KOPT-K1 (cell line): ENCODE measurements around the gene C15orf62.

ENCODE experiments used
- H3K27ac ChIP-seq: fragments of 200-600 bp; sonication (generic); 2 replicates; pipeline ENCODE4 v1.5.1; 2016; ENCODE audit warnings: antibody characterized with exemption, mild to moderate bottlenecking, low read depth, low read length; ENCODE audit not compliant: poor library complexity, severe bottlenecking
- H3K36me3 ChIP-seq: fragments of 200-600 bp; sonication (generic); 2 replicates; pipeline ENCODE4 v1.5.1; 2017; ENCODE audit warnings: antibody characterized with exemption, mild to moderate bottlenecking, low read length, moderate library complexity; ENCODE audit not compliant: insufficient read depth
- H3K9me3 ChIP-seq: fragments of 200-600 bp; sonication (generic); 2 replicates; pipeline ENCODE4 v1.5.1; 2017; ENCODE audit warnings: antibody characterized with exemption, low read length, mild to moderate bottlenecking; ENCODE audit not compliant: insufficient read depth, poor library complexity, severe bottlenecking

The C15orf62 gene

GRCh38 chr15:40785814-40786213 is 16.0 kb downstream of the C15orf62 start:
- Histone ChIP-seq H3K9me3 (no peaks in the 10 kb centered on the region), H3K36me3 (no peaks in the 10 kb centered on the region), H3K27ac (no peak overlapping the region)

GRCh38 chr15:40787344-40787841 is 17.6 kb downstream of the C15orf62 start:
- Histone ChIP-seq H3K9me3 (no peaks in the 10 kb centered on the region), H3K27ac (no peak overlapping the region), H3K36me3 (no peaks in the 10 kb centered on the region)

GRCh38 chr15:40787991-40788390 is 18.2 kb downstream of the C15orf62 start:
- H3K36me3 ChIP-seq: no peaks in the 10 kb centered on the region
- no peaks in the 10 kb centered on the region for H3K9me3 ChIP-seq
- H3K27ac ChIP-seq: peak overlapping the region; percentile 16

- Histone ChIP-seq H3K36me3 (no peaks in the 10 kb centered on the region), H3K9me3 (no peaks in the 10 kb centered on the region), H3K27ac (no peak overlapping the region)
Observed at GRCh38 chr15:40789119-40789518, 19.3 kb downstream of the C15orf62 start.

- Histone ChIP-seq H3K36me3 (no peaks in the 10 kb centered on the region), H3K27ac (no peak overlapping the region), H3K9me3 (no peaks in the 10 kb centered on the region)
Observed at GRCh38 chr15:40789999-40790398, 20.2 kb downstream of the C15orf62 start.

GRCh38 chr15:40790718-40791117 is 20.9 kb downstream of the C15orf62 start:
- Histone ChIP-seq H3K36me3 (no peaks in the 10 kb centered on the region), H3K9me3 (no peaks in the 10 kb centered on the region), H3K27ac (no peak overlapping the region)

GRCh38 chr15:40792394-40792793 is 22.6 kb downstream of the C15orf62 start:
- Histone ChIP-seq H3K27ac (no peak overlapping the region), H3K36me3 (no peaks in the 10 kb centered on the region), H3K9me3 (no peaks in the 10 kb centered on the region)

GRCh38 chr15:40793216-40793989 is 23.6 kb downstream of the C15orf62 start:
- H3K36me3 ChIP-seq: no peaks in the 10 kb centered on the region
- H3K9me3 ChIP-seq: no peaks in the 10 kb centered on the region
- H3K27ac ChIP-seq: no peak overlapping the region

GRCh38 chr15:40796041-40796440 is 26.3 kb downstream of the C15orf62 start:
- no peak overlapping the region for H3K27ac ChIP-seq
- 0 out of 2 replicates have a peak, but pooled peaks cover 5% of the 10 kb centered on the region for H3K36me3 ChIP-seq

GRCh38 chr15:40796512-40796911 is 26.7 kb downstream of the C15orf62 start:
- Histone ChIP-seq H3K9me3 (no peaks in the 10 kb centered on the region), H3K36me3 (0 out of 2 replicates have a peak, but pooled peaks cover 5% of the 10 kb centered on the region), H3K27ac (no peak overlapping the region)

More at GRCh38 chr15:40796041-40796440, 26.3 kb downstream of the C15orf62 start:
- H3K9me3 ChIP-seq: no peaks in the 10 kb centered on the region

- Histone ChIP-seq H3K9me3 (no peaks in the 10 kb centered on the region), H3K36me3 (0 out of 2 replicates have a peak, but pooled peaks cover 9% of the 10 kb centered on the region), H3K27ac (no peak overlapping the region)
Observed at GRCh38 chr15:40799523-40799922, 29.7 kb downstream of the C15orf62 start.

- Histone ChIP-seq H3K36me3 (0 out of 2 replicates have a peak, but pooled peaks cover 9% of the 10 kb centered on the region), H3K27ac (no peak overlapping the region)
Observed at GRCh38 chr15:40803076-40803475, 33.3 kb downstream of the C15orf62 start.

GRCh38 chr15:40803688-40804087 is 33.9 kb downstream of the C15orf62 start:
- H3K9me3 ChIP-seq: no peaks in the 10 kb centered on the region
- H3K27ac ChIP-seq: no peak overlapping the region

More at GRCh38 chr15:40803076-40803475, 33.3 kb downstream of the C15orf62 start:
- no peaks in the 10 kb centered on the region for H3K9me3 ChIP-seq

GRCh38 chr15:40806672-40807027 is 36.9 kb downstream of the C15orf62 start:
- H3K27ac ChIP-seq: peak overlapping the region; percentile 92
- no peaks in the 10 kb centered on the region for H3K9me3 ChIP-seq
- peaks cover 27% of the 10 kb centered on the region; the same call in 1 of the 2 replicates for H3K36me3 ChIP-seq

More at GRCh38 chr15:40803688-40804087, 33.9 kb downstream of the C15orf62 start:
- 0 out of 2 replicates have a peak, but pooled peaks cover 9% of the 10 kb centered on the region for H3K36me3 ChIP-seq

GRCh38 chr15:40807028-40807887 is 37.5 kb downstream of the C15orf62 start, which contains the start of the genes DNAJC17 and ZFYVE19:
DNAJC17 (minus strand) TSS chr15:40807473; CDS start chr15:40807446, 27 bp downstream.
ZFYVE19 (plus strand) TSS chr15:40807089; CDS start chr15:40807590, 501 bp downstream.
- H3K9me3 ChIP-seq: no peaks in the 10 kb centered on the region
- H3K36me3 ChIP-seq: peaks cover 32% of the 10 kb centered on the region; the same call in 1 of the 2 replicates
- H3K27ac ChIP-seq: peak within 1 kb of the TSS; percentile 92
